Measurements from ENCODE around the gene CLIP2.

- TF ChIP-seq POLR2AphosphoS5 (IDR thresholded peaks at IDR 0.05; ENCODE audit: low read depth, low read length): no peak
- TF ChIP-seq TAF1 (IDR thresholded peaks at IDR 0.05; ENCODE audit: borderline replicate concordance, low read depth, low read length): no peak
- TF ChIP-seq POLR2A (IDR thresholded peaks at IDR 0.05; ENCODE audit: low read depth, low read length): no peak
Observed at GRCh38 chr7:74454021-74454924, 165.1 kb downstream of the CLIP2 start.

All from GM12892 (cell line).